Activated CD4-positive, alpha-beta T cell treated with anti-CD3 and anti-CD28 coated beads, Interleukin-2, amount 50 U/mL, for 48 hours (primary cell): Measurements from ENCODE around the gene LCN6.
"Not testable (repeated sequence)": the region's sequence is repeated elsewhere in the genome, so short reads cannot be mapped to it uniquely, and the experiment has no call there.

Source experiments
- DNase-seq, 2 experiments: peaks; one replicate each; pipeline ENCODE4 v3.0.0-alpha.2; 2020

The LCN6 gene

GRCh38 chr9:136759001-136759400, 10.7 kb upstream of the LCN6 start:
- DNase-seq, result no peak

GRCh38 chr9:136757751-136758140, 9.4 kb upstream of the LCN6 start:
- no peak for DNase-seq

- no peak for DNase-seq
Measured at GRCh38 chr9:136757328-136757727, 9.0 kb upstream of the LCN6 start.

- DNase-seq, result no peak
Measured at GRCh38 chr9:136756836-136757235, 8.5 kb upstream of the LCN6 start.

- DNase-seq, result no peak
Measured at GRCh38 chr9:136756134-136756438, 7.8 kb upstream of the LCN6 start.

GRCh38 chr9:136755302-136756133, 7.2 kb upstream of the LCN6 start:
- DNase-seq, result not testable (repeated sequence)

- no peak for DNase-seq
Measured at GRCh38 chr9:136754626-136755301, 6.4 kb upstream of the LCN6 start.

GRCh38 chr9:136754059-136754572, 5.8 kb upstream of the LCN6 start:
- DNase-seq, result no peak

- no peak for DNase-seq
Measured at GRCh38 chr9:136753371-136754058, 5.2 kb upstream of the LCN6 start.

- DNase-seq, result no peak
Measured at GRCh38 chr9:136751814-136752213, 3.5 kb upstream of the LCN6 start.

- no peak for DNase-seq
Measured at GRCh38 chr9:136751244-136751643, 2.9 kb upstream of the LCN6 start.

- no peak for DNase-seq
Measured at GRCh38 chr9:136750526-136750925, 2.2 kb upstream of the LCN6 start.

GRCh38 chr9:136748666-136749611, 614 bp upstream of the LCN6 start:
- no peak for DNase-seq

- DNase-seq, result no peak
Measured at GRCh38 chr9:136747161-136748060, 914 bp downstream of the LCN6 start.

- no peak for DNase-seq
Measured at GRCh38 chr9:136746621-136747020, 1.7 kb downstream of the LCN6 start.

GRCh38 chr9:136746155-136746490, 2.2 kb downstream of the LCN6 start:
- DNase-seq, result no peak

GRCh38 chr9:136745389-136746154, 2.8 kb downstream of the LCN6 start:
- DNase-seq, result no peak

GRCh38 chr9:136744773-136745172, 3.6 kb downstream of the LCN6 start:
- no peak for DNase-seq

- DNase-seq, result no peak
Measured at GRCh38 chr9:136743639-136744211, 4.6 kb downstream of the LCN6 start.

- DNase-seq, result no peak
Measured at GRCh38 chr9:136742591-136743391, 5.5 kb downstream of the LCN6 start, which contains the start of gene LCN10. Gene LCN10, minus strand, starts transcription at chr9:136742940. Its CDS starts 37 bp downstream, at chr9:136742903.
